ENCODE data around the gene FAM234B.
"Not testable (repeated sequence)": the region's sequence is repeated elsewhere in the genome, so short reads cannot be mapped to it uniquely, and the experiment has no call there.

FAM234B gene

DNA sequence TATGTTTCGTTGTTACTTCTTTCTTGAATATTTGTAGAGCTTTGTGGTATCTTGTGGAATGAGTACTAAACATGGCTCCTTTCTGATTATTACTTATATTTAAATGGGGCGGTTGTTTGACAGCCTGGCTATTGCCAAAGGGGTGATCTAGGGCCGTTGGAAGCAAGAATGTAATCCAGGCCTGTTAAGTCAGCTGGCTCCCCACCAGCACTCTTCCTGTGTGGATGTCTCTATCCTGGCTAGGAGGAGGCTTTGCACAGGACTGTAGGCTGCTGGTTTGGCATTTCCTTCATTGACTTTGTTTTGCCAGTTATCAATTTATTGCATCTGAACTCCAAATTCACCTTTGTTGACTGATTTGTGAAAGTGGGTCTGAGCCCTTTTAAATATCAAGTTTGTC is 5.6 kb downstream of the FAM234B start:
- H3K9ac ChIP-seq (ENCODE audit: low read length) = no peak overlapping the region
- no peaks in the 10 kb centered on the region for H3K79me2 ChIP-seq (ENCODE audit: low read length)
- H3K9me3 ChIP-seq (ENCODE audit: insufficient read depth, low read length) = no peaks in the 10 kb centered on the region; the same call in 1 of the 2 replicates
- no peaks in the 10 kb centered on the region for H4K20me1 ChIP-seq (ENCODE audit: insufficient read depth, low read length)
- no peak overlapping the region for H3K4me3 ChIP-seq (ENCODE audit: low read length)
- H3K36me3 ChIP-seq (replicated peaks; ENCODE audit: low read depth, low read length) = no peaks in the 10 kb centered on the region
- TF ChIP-seq, protein P1, sequence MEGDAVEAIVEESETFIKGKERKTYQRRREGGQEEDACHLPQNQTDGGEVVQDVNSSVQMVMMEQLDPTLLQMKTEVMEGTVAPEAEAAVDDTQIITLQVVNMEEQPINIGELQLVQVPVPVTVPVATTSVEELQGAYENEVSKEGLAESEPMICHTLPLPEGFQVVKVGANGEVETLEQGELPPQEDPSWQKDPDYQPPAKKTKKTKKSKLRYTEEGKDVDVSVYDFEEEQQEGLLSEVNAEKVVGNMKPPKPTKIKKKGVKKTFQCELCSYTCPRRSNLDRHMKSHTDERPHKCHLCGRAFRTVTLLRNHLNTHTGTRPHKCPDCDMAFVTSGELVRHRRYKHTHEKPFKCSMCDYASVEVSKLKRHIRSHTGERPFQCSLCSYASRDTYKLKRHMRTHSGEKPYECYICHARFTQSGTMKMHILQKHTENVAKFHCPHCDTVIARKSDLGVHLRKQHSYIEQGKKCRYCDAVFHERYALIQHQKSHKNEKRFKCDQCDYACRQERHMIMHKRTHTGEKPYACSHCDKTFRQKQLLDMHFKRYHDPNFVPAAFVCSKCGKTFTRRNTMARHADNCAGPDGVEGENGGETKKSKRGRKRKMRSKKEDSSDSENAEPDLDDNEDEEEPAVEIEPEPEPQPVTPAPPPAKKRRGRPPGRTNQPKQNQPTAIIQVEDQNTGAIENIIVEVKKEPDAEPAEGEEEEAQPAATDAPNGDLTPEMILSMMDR (IDR thresholded peaks at IDR 0.05; ENCODE audit: low read depth, low read length) = no peak
- no peak for TF ChIP-seq EZH2phosphoT487 (IDR thresholded peaks at IDR 0.05; ENCODE audit: low read depth)
- no peak overlapping the region for H3K4me2 ChIP-seq (ENCODE audit: low read length)
- H3K4me1 ChIP-seq (ENCODE audit: low read length) = peaks cover 10% of the 10 kb centered on the region
- no peaks in the 10 kb centered on the region for H3K27me3 ChIP-seq (ENCODE audit: low read depth, low read length)
- H2AFZ ChIP-seq (ENCODE audit: low read depth, low read length) = no peak overlapping the region
- no peak overlapping the region for H3K27ac ChIP-seq (ENCODE audit: low read length)

DNA sequence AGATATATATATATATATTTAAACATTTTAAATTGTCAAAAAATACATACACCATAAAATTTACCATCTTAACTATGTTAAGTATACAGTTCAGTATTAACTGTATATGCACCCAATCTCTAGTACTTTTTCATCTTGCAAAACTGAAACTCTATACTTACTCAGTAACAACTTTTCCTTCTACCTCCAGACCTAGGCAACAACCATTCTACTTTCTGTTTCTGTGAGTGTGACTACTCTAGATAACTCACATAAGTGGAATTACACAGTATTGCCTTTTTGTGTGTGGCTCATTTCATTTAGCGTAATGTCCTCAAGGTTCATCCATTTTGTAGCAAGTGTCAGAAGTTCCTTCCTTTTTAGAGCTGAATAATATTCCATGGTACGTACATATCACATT is 8.2 kb downstream of the FAM234B start:
- no peaks in the 10 kb centered on the region for H3K27me3 ChIP-seq (ENCODE audit: low read depth, low read length)
- H3K4me1 ChIP-seq (ENCODE audit: low read length) = no peaks in the 10 kb centered on the region
- no peak overlapping the region for H3K27ac ChIP-seq (ENCODE audit: low read length)
- H4K20me1 ChIP-seq (ENCODE audit: insufficient read depth, low read length) = no peaks in the 10 kb centered on the region
- no peak overlapping the region for H3K4me3 ChIP-seq (ENCODE audit: low read length)
- no peak overlapping the region for H3K4me2 ChIP-seq (ENCODE audit: low read length)
- H3K9ac ChIP-seq (ENCODE audit: low read length) = no peak overlapping the region
- no peaks in the 10 kb centered on the region for H3K79me2 ChIP-seq (ENCODE audit: low read length)
- TF ChIP-seq, protein P1 (IDR thresholded peaks at IDR 0.05; ENCODE audit: low read depth, low read length) = no peak
- no peaks in the 10 kb centered on the region for H3K36me3 ChIP-seq (replicated peaks; ENCODE audit: low read depth, low read length)
- H3K9me3 ChIP-seq (ENCODE audit: insufficient read depth, low read length) = no peaks in the 10 kb centered on the region; the same call in 1 of the 2 replicates
- H2AFZ ChIP-seq (ENCODE audit: low read depth, low read length) = no peak overlapping the region

DNA sequence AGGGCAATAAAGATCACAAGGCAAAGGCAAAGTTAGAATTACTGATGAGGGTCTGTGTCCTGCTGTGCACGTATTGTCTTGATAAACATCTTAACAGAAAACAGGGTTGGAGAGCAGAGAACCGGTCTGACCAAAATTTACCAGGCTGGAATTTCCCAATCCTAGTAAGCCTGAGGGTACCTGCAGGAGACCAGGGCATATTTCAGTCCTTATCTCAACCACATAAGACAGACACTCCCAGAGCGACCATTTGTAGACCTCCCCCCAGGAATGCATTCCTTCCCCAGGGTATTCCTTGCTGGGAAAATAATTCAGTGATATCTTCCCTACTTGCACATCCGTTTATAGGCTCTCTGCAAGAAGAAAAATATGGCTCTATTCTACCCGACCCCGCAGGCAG is 9.4 kb downstream of the FAM234B start:
- H3K9me3 ChIP-seq (ENCODE audit: insufficient read depth, low read length); H3K36me3 ChIP-seq (replicated peaks; ENCODE audit: low read depth, low read length); H3K4me1 ChIP-seq (ENCODE audit: low read length); H3K79me2 ChIP-seq (ENCODE audit: low read length); H2AFZ ChIP-seq (ENCODE audit: low read depth, low read length); H4K20me1 ChIP-seq (ENCODE audit: insufficient read depth, low read length); H3K27ac ChIP-seq (ENCODE audit: low read length); H3K4me2 ChIP-seq (ENCODE audit: low read length); H3K4me3 ChIP-seq (ENCODE audit: low read length); H3K27me3 ChIP-seq (ENCODE audit: low read depth, low read length); H3K9ac ChIP-seq (ENCODE audit: low read length): not testable (repeated sequence)

DNA sequence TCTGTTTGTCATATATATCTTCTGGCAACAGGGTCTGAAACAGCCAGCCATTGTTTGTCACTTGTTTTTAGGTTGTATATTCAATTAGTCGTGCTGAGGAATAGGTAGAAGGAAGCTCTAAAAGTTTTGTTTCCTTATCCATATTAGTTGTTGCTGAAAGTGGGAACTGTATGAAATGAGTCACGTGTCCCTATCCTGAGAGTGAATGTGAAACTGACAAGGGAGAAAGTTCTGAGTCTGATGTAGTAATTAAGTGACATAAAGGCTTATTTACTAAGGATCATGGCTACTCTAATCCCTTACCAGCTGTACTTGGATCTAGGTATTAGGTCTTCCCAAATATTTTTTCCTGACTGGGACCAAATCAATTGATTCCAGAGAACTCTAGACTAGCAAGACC is 16.4 kb downstream of the FAM234B start:
- Histone ChIP-seq H4K20me1 (ENCODE audit: insufficient read depth, low read length) (0 out of 2 replicates have a peak, but pooled peaks cover 4% of the 10 kb centered on the region), H3K9ac (ENCODE audit: low read length) (no peak overlapping the region), H3K4me3 (ENCODE audit: low read length) (no peak overlapping the region), H3K9me3 (ENCODE audit: insufficient read depth, low read length) (no peaks in the 10 kb centered on the region), H3K4me2 (ENCODE audit: low read length) (no peak overlapping the region), H3K79me2 (ENCODE audit: low read length) (no peaks in the 10 kb centered on the region), H3K36me3 (replicated peaks; ENCODE audit: low read depth, low read length) (no peaks in the 10 kb centered on the region), H3K27me3 (ENCODE audit: low read depth, low read length) (no peaks in the 10 kb centered on the region), H2AFZ (ENCODE audit: low read depth, low read length) (no peak overlapping the region), H3K4me1 (ENCODE audit: low read length) (no peaks in the 10 kb centered on the region), H3K27ac (ENCODE audit: low read length) (no peak overlapping the region)
- TF ChIP-seq EZH2phosphoT487 (IDR thresholded peaks at IDR 0.05; ENCODE audit: low read depth) = no peak
- TF ChIP-seq, protein P1 (IDR thresholded peaks at IDR 0.05; ENCODE audit: low read depth, low read length) = no peak

- H3K4me1 ChIP-seq (ENCODE audit: low read length) = no peaks in the 10 kb centered on the region
- H3K27ac ChIP-seq (ENCODE audit: low read length) = no peak overlapping the region
- TF ChIP-seq, protein P1 (IDR thresholded peaks at IDR 0.05; ENCODE audit: low read depth, low read length) = no peak
- no peak for TF ChIP-seq EZH2phosphoT487 (IDR thresholded peaks at IDR 0.05; ENCODE audit: low read depth)
- H4K20me1 ChIP-seq (ENCODE audit: insufficient read depth, low read length) = 0 out of 2 replicates have a peak, but pooled peaks cover 4% of the 10 kb centered on the region
- no peaks in the 10 kb centered on the region for H3K79me2 ChIP-seq (ENCODE audit: low read length)
- H2AFZ ChIP-seq (ENCODE audit: low read depth, low read length) = no peak overlapping the region
- no peaks in the 10 kb centered on the region for H3K9me3 ChIP-seq (ENCODE audit: insufficient read depth, low read length)
- H3K4me3 ChIP-seq (ENCODE audit: low read length) = no peak overlapping the region
- H3K36me3 ChIP-seq (replicated peaks; ENCODE audit: low read depth, low read length) = no peaks in the 10 kb centered on the region
- H3K27me3 ChIP-seq (ENCODE audit: low read depth, low read length) = no peaks in the 10 kb centered on the region
- H3K9ac ChIP-seq (ENCODE audit: low read length) = no peak overlapping the region
- no peak overlapping the region for H3K4me2 ChIP-seq (ENCODE audit: low read length)
These were observed 17.2 kb downstream of the FAM234B start for GRCh38 chr12:13061377-13061776.

All from OCI-LY3 (cell line).